HepG2 (cell line): ENCODE results near the gene XAB2. TPM values are rescaled to one million over a fixed set of nuclear protein-coding genes. Genes with fewer than 3 reads are reported as not detected.

Source experiments
- AHR ChIP-seq: IDR thresholded peaks from 2 replicates; pipeline ENCODE4 v1.6.1; 2018; ENCODE audit warnings: missing genetic modification reagents, missing compliant biosample characterization
- ATF5 ChIP-seq: sonication (generic); formaldehyde crosslinking; IDR thresholded peaks from 2 replicates; pipeline ENCODE4 v1.4.0; 2020; ENCODE audit warnings: mild to moderate bottlenecking, low read depth, missing genetic modification reagents
- CBX2 ChIP-seq, 2 experiments: fragments of 200-600 bp in 1 of 2; sonication (generic); formaldehyde crosslinking in 1 of 2; IDR thresholded peaks; 2 replicates each; pipeline versions ENCODE4 v1.7.0 to v1.8.1; 2018 to 2022; ENCODE audit warnings: low read depth in 2 of 2, low read length in 1 of 2, mild to moderate bottlenecking in 1 of 2, missing genetic modification reagents in 1 of 2
- EHMT2 ChIP-seq: fragments of 200-600 bp; sonication (generic); IDR thresholded peaks from 2 replicates; pipeline ENCODE4 v1.7.0; 2017; ENCODE audit warnings: antibody characterized with exemption, low read depth, low read length, borderline replicate concordance
- LCORL ChIP-seq, 2 experiments: fragments of 450-650 bp in 1 of 2; sonication (generic) in 1 of 2; formaldehyde crosslinking in 1 of 2; IDR thresholded peaks; 2 replicates each; pipeline versions ENCODE4 v1.5.0 to v1.6.1; 2017 to 2020; ENCODE audit warnings: antibody characterized with exemption in 1 of 2, missing genetic modification reagents in 1 of 2
- MED13 ChIP-seq: sonication (generic); formaldehyde crosslinking; IDR thresholded peaks from 2 replicates; pipeline ENCODE4 v1.5.0; 2020; ENCODE audit warnings: missing genetic modification reagents
- NRL ChIP-seq: sonication (generic); formaldehyde crosslinking; IDR thresholded peaks from 2 replicates; pipeline ENCODE4 v1.5.0; 2020; ENCODE audit warnings: missing genetic modification reagents, mild to moderate bottlenecking, moderate library complexity, borderline replicate concordance
- REPIN1 ChIP-seq: sonication (generic); formaldehyde crosslinking; IDR thresholded peaks from 2 replicates; pipeline ENCODE4 v1.8.0; 2022; ENCODE audit warnings: missing genetic modification reagents, low read depth, mild to moderate bottlenecking, borderline replicate concordance
- RFX1 ChIP-seq: fragments of 450-650 bp; IDR thresholded peaks from 2 replicates; pipeline ENCODE4 v1.6.1; 2017
- RORA ChIP-seq: sonication (generic); formaldehyde crosslinking; IDR thresholded peaks from 2 replicates; pipeline ENCODE4 v1.5.0; 2020; ENCODE audit warnings: mild to moderate bottlenecking, missing genetic modification reagents, moderate library complexity
- SIN3A ChIP-seq: IDR thresholded peaks from 2 replicates; pipeline ENCODE4 v1.6.1; 2011; ENCODE audit warnings: low read depth, mild to moderate bottlenecking, control low read depth, low read length, borderline replicate concordance
- SOX6 ChIP-seq, 2 experiments: fragments of 450-650 bp in 1 of 2; sonication (generic) in 1 of 2; formaldehyde crosslinking in 1 of 2; IDR thresholded peaks; 2 replicates each; pipeline versions ENCODE4 v1.4.0 to v1.6.1; 2017 to 2020; ENCODE audit warnings: antibody characterized with exemption in 1 of 2, mild to moderate bottlenecking in 1 of 2, missing genetic modification reagents in 1 of 2
- SP4 ChIP-seq: sonication (generic); formaldehyde crosslinking; IDR thresholded peaks from 2 replicates; pipeline ENCODE4 v1.8.1; 2023; ENCODE audit warnings: mild to moderate bottlenecking, missing genetic modification reagents
- TCF7L2 ChIP-seq: IDR thresholded peaks from 2 replicates; pipeline ENCODE4 v1.6.1; 2011; ENCODE audit warnings: mild to moderate bottlenecking, low read depth, low read length, moderate library complexity
- ZNF138 ChIP-seq: sonication (generic); formaldehyde crosslinking; IDR thresholded peaks from 2 replicates; pipeline ENCODE4 v1.5.0; 2020; ENCODE audit warnings: mild to moderate bottlenecking, low read depth, missing genetic modification reagents
- ZNF329 ChIP-seq: sonication (generic); formaldehyde crosslinking; IDR thresholded peaks from 2 replicates; pipeline ENCODE4 v1.9.0; 2021; ENCODE audit warnings: low read depth, mild to moderate bottlenecking, missing genetic modification reagents
- ZNF704 ChIP-seq: sonication (generic); formaldehyde crosslinking; IDR thresholded peaks from 2 replicates; pipeline ENCODE4 v1.8.1; 2023; ENCODE audit warnings: mild to moderate bottlenecking, inconsistent platforms, moderate library complexity, missing genetic modification reagents, borderline replicate concordance
- polyA plus RNA-seq, 8 experiments: library from polyadenylated mRNA; depleted of rRNA in 3 of 8; stranded (reverse) in 7 of 8; unstranded in 1 of 8; fragments of >200 nt; fragmentation: Illumina TruSeq in 4 of 8; extraction: Trizol in 4 of 8; gene quantifications; 2 replicates each; pipeline versions ENCODE4 v1.2.1 to v1.2.3, GENCODE V29; 2011 to 2016; ENCODE audit warnings: low read depth in 4 of 8, missing spikeins in 1 of 8, mixed read lengths in 1 of 8; ENCODE audit not compliant: insufficient read depth in 1 of 8
- total RNA-seq, 5 experiments: library from RNA; depleted of rRNA; stranded (reverse); fragments of >200 nt; fragmentation: Illumina TruSeq; extraction: Trizol; gene quantifications; 2 replicates each; pipeline ENCODE4 v1.2.3, GENCODE V29; 2016; ENCODE audit warnings: low read depth in 1 of 5
- TF ChIP-seq, protein P1 (sequence below): IDR thresholded peaks from 2 replicates; pipeline ENCODE4 v1.6.1; 2016; ENCODE audit warnings: low read depth, control low read depth
- TF ChIP-seq, protein P2 (sequence below): sonication (generic); formaldehyde crosslinking; IDR thresholded peaks from 2 replicates; pipeline ENCODE4 v1.5.0; 2020; ENCODE audit warnings: missing genetic modification reagents
- TF ChIP-seq, protein P3 (sequence below): sonication (generic); formaldehyde crosslinking; IDR thresholded peaks from 2 replicates; pipeline ENCODE4 v1.4.0; 2020; ENCODE audit warnings: mild to moderate bottlenecking, missing genetic modification reagents
- TF ChIP-seq, protein P4 (sequence below): sonication (generic); formaldehyde crosslinking; IDR thresholded peaks from 2 replicates; pipeline ENCODE4 v1.8.1; 2023; ENCODE audit warnings: mild to moderate bottlenecking, missing genetic modification reagents

The XAB2 gene
- total and polyA plus RNA-seq, 2 of the 13 experiments (the other 11 are each of a cell fraction or from before 2014, with no cell fraction given) = 6.2 to 23.9 TPM

DNA sequence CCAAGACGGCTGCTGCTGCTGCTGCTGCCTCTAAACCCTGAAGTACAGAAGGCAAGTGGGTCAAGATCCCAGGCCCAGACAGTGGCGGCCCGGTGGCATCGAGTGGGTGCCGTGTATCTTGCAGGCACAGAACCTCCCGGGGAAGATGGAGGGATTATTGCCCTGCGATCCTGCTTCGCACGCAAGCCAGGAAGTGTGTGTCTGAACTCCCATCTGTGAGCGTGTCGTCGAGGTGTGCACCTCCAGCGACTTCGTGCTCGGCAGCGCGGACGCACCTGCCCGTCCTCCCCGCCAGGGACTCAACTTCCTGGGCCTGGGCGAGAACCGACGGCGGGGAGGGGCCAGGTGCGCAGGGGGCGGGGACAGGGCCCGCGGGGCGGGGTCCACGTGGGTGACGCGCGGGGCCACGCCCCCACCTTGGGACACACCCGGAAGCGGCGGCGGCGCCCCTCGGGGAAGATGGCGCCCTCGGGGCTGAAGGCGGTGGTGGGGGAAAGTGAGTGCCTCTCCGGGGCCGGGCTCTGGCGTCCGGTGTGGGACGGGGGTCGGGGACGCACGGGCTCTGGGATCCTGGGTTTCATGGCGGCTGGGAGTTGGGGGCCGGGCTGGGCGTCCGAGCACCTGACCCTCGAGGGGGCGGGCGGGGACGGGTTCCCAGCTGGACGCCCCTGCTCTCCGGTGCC, 7.5 kb upstream of the XAB2 start, which contains the start of gene STXBP2 (continued):
- no peak for TF ChIP-seq EHMT2
- no peak for TF ChIP-seq TCF7L2
- TF ChIP-seq ZNF138 (CRISPR knock-in tag) = peak; percentile 78; the same call in 1 of the 2 replicates
- TF ChIP-seq SOX6 (IDR thresholded peaks at IDR 0.05) = no peak
- no peak for TF ChIP-seq SOX6 (CRISPR knock-in tag; IDR thresholded peaks at IDR 0.05)
- TF ChIP-seq, protein P1, sequence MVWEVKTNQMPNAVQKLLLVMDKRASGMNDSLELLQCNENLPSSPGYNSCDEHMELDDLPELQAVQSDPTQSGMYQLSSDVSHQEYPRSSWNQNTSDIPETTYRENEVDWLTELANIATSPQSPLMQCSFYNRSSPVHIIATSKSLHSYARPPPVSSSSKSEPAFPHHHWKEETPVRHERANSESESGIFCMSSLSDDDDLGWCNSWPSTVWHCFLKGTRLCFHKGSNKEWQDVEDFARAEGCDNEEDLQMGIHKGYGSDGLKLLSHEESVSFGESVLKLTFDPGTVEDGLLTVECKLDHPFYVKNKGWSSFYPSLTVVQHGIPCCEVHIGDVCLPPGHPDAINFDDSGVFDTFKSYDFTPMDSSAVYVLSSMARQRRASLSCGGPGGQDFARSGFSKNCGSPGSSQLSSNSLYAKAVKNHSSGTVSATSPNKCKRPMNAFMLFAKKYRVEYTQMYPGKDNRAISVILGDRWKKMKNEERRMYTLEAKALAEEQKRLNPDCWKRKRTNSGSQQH (CRISPR knock-in tag) = no peak
- TF ChIP-seq, protein P2, sequence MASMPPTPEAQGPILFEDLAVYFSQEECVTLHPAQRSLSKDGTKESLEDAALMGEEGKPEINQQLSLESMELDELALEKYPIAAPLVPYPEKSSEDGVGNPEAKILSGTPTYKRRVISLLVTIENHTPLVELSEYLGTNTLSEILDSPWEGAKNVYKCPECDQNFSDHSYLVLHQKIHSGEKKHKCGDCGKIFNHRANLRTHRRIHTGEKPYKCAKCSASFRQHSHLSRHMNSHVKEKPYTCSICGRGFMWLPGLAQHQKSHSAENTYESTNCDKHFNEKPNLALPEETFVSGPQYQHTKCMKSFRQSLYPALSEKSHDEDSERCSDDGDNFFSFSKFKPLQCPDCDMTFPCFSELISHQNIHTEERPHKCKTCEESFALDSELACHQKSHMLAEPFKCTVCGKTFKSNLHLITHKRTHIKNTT = no peak
- TF ChIP-seq RORA = no peak
- no peak for TF ChIP-seq RFX1
- no peak for TF ChIP-seq MED13 (CRISPR knock-in tag)
- TF ChIP-seq ZNF329 (CRISPR knock-in tag) = no peak
- TF ChIP-seq CBX2 (IDR thresholded peaks at IDR 0.05; ENCODE audit: low read depth, low read length) = no peak
- 0 out of 2 replicates have a peak, but pooled peaks have one; percentile 77 for TF ChIP-seq CBX2 (CRISPR knock-in tag; IDR thresholded peaks at IDR 0.05; ENCODE audit: low read depth)
- TF ChIP-seq NRL (CRISPR knock-in tag) = no peak
- TF ChIP-seq, protein P3, sequence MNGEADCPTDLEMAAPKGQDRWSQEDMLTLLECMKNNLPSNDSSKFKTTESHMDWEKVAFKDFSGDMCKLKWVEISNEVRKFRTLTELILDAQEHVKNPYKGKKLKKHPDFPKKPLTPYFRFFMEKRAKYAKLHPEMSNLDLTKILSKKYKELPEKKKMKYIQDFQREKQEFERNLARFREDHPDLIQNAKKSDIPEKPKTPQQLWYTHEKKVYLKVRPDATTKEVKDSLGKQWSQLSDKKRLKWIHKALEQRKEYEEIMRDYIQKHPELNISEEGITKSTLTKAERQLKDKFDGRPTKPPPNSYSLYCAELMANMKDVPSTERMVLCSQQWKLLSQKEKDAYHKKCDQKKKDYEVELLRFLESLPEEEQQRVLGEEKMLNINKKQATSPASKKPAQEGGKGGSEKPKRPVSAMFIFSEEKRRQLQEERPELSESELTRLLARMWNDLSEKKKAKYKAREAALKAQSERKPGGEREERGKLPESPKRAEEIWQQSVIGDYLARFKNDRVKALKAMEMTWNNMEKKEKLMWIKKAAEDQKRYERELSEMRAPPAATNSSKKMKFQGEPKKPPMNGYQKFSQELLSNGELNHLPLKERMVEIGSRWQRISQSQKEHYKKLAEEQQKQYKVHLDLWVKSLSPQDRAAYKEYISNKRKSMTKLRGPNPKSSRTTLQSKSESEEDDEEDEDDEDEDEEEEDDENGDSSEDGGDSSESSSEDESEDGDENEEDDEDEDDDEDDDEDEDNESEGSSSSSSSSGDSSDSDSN (CRISPR knock-in tag) = 0 out of 2 replicates have a peak, but pooled peaks have one; percentile 34
- TF ChIP-seq SP4 (CRISPR knock-in tag) = peak; percentile 82
- TF ChIP-seq REPIN1 = no peak
- no peak for TF ChIP-seq AHR
- peak; percentile 82 for TF ChIP-seq ZNF704 (CRISPR knock-in tag)
- no peak for TF ChIP-seq LCORL (IDR thresholded peaks at IDR 0.05)
- TF ChIP-seq LCORL (CRISPR knock-in tag; IDR thresholded peaks at IDR 0.05) = no peak
- TF ChIP-seq SIN3A = peak; percentile 64; the same call in 1 of the 2 replicates
- TF ChIP-seq, protein P4, sequence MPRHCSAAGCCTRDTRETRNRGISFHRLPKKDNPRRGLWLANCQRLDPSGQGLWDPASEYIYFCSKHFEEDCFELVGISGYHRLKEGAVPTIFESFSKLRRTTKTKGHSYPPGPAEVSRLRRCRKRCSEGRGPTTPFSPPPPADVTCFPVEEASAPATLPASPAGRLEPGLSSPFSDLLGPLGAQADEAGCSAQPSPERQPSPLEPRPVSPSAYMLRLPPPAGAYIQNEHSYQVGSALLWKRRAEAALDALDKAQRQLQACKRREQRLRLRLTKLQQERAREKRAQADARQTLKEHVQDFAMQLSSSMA (CRISPR knock-in tag) = no peak; the same call in 1 of the 2 replicates
- no peak; the same call in 1 of the 2 replicates for TF ChIP-seq ATF5
